ENCODE data around the gene SF3B2. TPM values are rescaled to one million over a fixed set of nuclear protein-coding genes. Genes with fewer than 3 reads are reported as not detected.

SF3B2 gene
- total RNA-seq, 1 donor from 2014 or later, result 261 TPM

GRCh38 chr11:66014804-66015453 is 37.2 kb upstream of the SF3B2 start:
- Mint-ChIP-seq H3K9me3 (no peaks in the 10 kb centered on the region), H3K36me3 (ENCODE audit: low read depth) (no peaks in the 10 kb centered on the region), H3K4me1 (no peaks in the 10 kb centered on the region), H3K27me3 (ENCODE audit: low read depth) (no peaks in the 10 kb centered on the region), H3K4me3 (peak overlapping the region; percentile 19), H3K27ac (ENCODE audit: unreplicated experiment) (no peak overlapping the region)
- no peak for DNase-seq (ENCODE audit: low read depth, low spot score)
- TF ChIP-seq CTCF (conservative IDR thresholded peaks at IDR 0.05), result no peak

GRCh38 chr11:66015454-66015881 is 36.7 kb upstream of the SF3B2 start:
- H3K36me3 Mint-ChIP-seq (ENCODE audit: low read depth), result no peaks in the 10 kb centered on the region
- H3K27ac Mint-ChIP-seq (ENCODE audit: unreplicated experiment), result no peak overlapping the region
- H3K4me1 Mint-ChIP-seq, result no peaks in the 10 kb centered on the region
- H3K9me3 Mint-ChIP-seq, result no peaks in the 10 kb centered on the region
- TF ChIP-seq CTCF (conservative IDR thresholded peaks at IDR 0.05), result no peak
- no peak overlapping the region for H3K4me3 Mint-ChIP-seq
- no peaks in the 10 kb centered on the region for H3K27me3 Mint-ChIP-seq (ENCODE audit: low read depth)
- no peak for DNase-seq (ENCODE audit: low read depth, low spot score)

- Mint-ChIP-seq H3K27ac (ENCODE audit: unreplicated experiment) (no peak overlapping the region), H3K9me3 (no peaks in the 10 kb centered on the region), H3K36me3 (ENCODE audit: low read depth) (no peaks in the 10 kb centered on the region), H3K27me3 (ENCODE audit: low read depth) (no peaks in the 10 kb centered on the region), H3K4me1 (no peaks in the 10 kb centered on the region), H3K4me3 (no peak overlapping the region)
- no peak for DNase-seq (ENCODE audit: low read depth, low spot score)
- no peak for TF ChIP-seq CTCF (conservative IDR thresholded peaks at IDR 0.05)
These were observed 36.0 kb upstream of the SF3B2 start for GRCh38 chr11:66015936-66016792.

GRCh38 chr11:66016793-66017177 is 35.4 kb upstream of the SF3B2 start:
- no peaks in the 10 kb centered on the region for H3K36me3 Mint-ChIP-seq (ENCODE audit: low read depth)
- H3K27me3 Mint-ChIP-seq (ENCODE audit: low read depth), result no peaks in the 10 kb centered on the region
- TF ChIP-seq CTCF (conservative IDR thresholded peaks at IDR 0.05), result no peak
- no peak overlapping the region for H3K27ac Mint-ChIP-seq (ENCODE audit: unreplicated experiment)
- no peaks in the 10 kb centered on the region for H3K4me1 Mint-ChIP-seq
- DNase-seq (ENCODE audit: low read depth, low spot score), result no peak
- no peaks in the 10 kb centered on the region for H3K9me3 Mint-ChIP-seq
- H3K4me3 Mint-ChIP-seq, result no peak overlapping the region

- TF ChIP-seq CTCF (conservative IDR thresholded peaks at IDR 0.05), result no peak
- no peak overlapping the region for H3K27ac Mint-ChIP-seq (ENCODE audit: unreplicated experiment)
- H3K4me3 Mint-ChIP-seq, result no peak overlapping the region
- H3K9me3 Mint-ChIP-seq, result no peaks in the 10 kb centered on the region
- H3K4me1 Mint-ChIP-seq, result no peaks in the 10 kb centered on the region
- no peaks in the 10 kb centered on the region for H3K27me3 Mint-ChIP-seq (ENCODE audit: low read depth)
- DNase-seq (ENCODE audit: low read depth, low spot score), result no peak
- H3K36me3 Mint-ChIP-seq (ENCODE audit: low read depth), result no peaks in the 10 kb centered on the region
These were observed 34.8 kb upstream of the SF3B2 start for GRCh38 chr11:66017321-66017720.
